CD14-positive monocyte (primary cell): ENCODE data around the gene TSPEAR. TPM values are rescaled to one million over a fixed set of nuclear protein-coding genes. Genes with fewer than 3 reads are reported as not detected.

ENCODE experiments used
- DNase-seq, 3 donors: peaks; one replicate each; pipeline ENCODE4 v3.0.0-alpha.2; 2011 to 2022
- H2AFZ ChIP-seq: 2 replicates; pipeline ENCODE4 v1.6.0; 2012; ENCODE audit warnings: mild to moderate bottlenecking, low read depth, low read length, inconsistent platforms; ENCODE audit not compliant: insufficient read depth, poor library complexity, severe bottlenecking
- H3K27ac ChIP-seq, 2 donors: 1 replicate in 1 of 2; 2 replicates in 1 of 2; pipeline ENCODE4 v1.5.1; 2012 to 2013; ENCODE audit warnings: low read length in 2 of 2, control low read depth in 1 of 2, inconsistent platforms in 1 of 2, low read depth in 1 of 2, mild to moderate bottlenecking in 1 of 2
- H3K27me3 ChIP-seq, 2 donors: one replicate each; pipeline versions ENCODE4 v1.6.0 to v1.6.1; 2011 to 2013; ENCODE audit warnings: low read length in 2 of 2; ENCODE audit not compliant: control insufficient read depth in 2 of 2, insufficient read depth in 2 of 2
- H3K36me3 ChIP-seq, 2 donors: replicated peaks in 1 of 2; 1 replicate in 1 of 2; 2 replicates in 1 of 2; pipeline versions ENCODE4 v1.5.1 to v1.6.1; 2012 to 2013; ENCODE audit warnings: low read length in 2 of 2, control low read depth in 1 of 2, inconsistent platforms in 1 of 2, mild to moderate bottlenecking in 1 of 2; ENCODE audit not compliant: insufficient read depth in 2 of 2, control insufficient read depth in 1 of 2
- H3K4me1 ChIP-seq, 2 donors: 1 replicate in 1 of 2; 2 replicates in 1 of 2; pipeline versions ENCODE4 v1.5.1 to v1.6.1; 2012 to 2013; ENCODE audit warnings: low read length in 2 of 2, control low read depth in 1 of 2, inconsistent platforms in 1 of 2, mild to moderate bottlenecking in 1 of 2, moderate library complexity in 1 of 2; ENCODE audit not compliant: insufficient read depth in 2 of 2, control insufficient read depth in 1 of 2
- H3K4me2 ChIP-seq: replicated peaks from 2 replicates; pipeline ENCODE3; 2012; ENCODE audit warnings: low read length, moderate library complexity, mild to moderate bottlenecking; ENCODE audit not compliant: poor library complexity, severe bottlenecking; ENCODE audit errors: extremely low read depth
- H3K4me3 ChIP-seq, 3 experiments: fragments of 200-600 bp in 1 of 3; sonication (generic) in 1 of 3; replicated peaks in 1 of 3; 1 replicate in 2 of 3; 2 replicates in 1 of 3; pipeline ENCODE4 v1.5.1; 2011 to 2013; ENCODE audit warnings: low read length in 3 of 3, mild to moderate bottlenecking in 3 of 3, control low read depth in 2 of 3, low read depth in 2 of 3, inconsistent platforms in 1 of 3, moderate library complexity in 1 of 3
- H3K79me2 ChIP-seq: 2 replicates; pipeline ENCODE4 v1.6.0; 2012; ENCODE audit warnings: mild to moderate bottlenecking, control low read depth, inconsistent platforms, low read length, moderate library complexity; ENCODE audit not compliant: insufficient read depth
- H3K9ac ChIP-seq: 2 replicates; pipeline ENCODE4 v1.6.0; 2017; ENCODE audit warnings: low read length, mild to moderate bottlenecking; ENCODE audit not compliant: insufficient read depth, poor library complexity, severe bottlenecking
- H3K9me3 ChIP-seq, 2 donors: replicated peaks in 1 of 2; 1 replicate in 1 of 2; 2 replicates in 1 of 2; pipeline versions ENCODE4 v1.5.1 to v1.6.1; 2012 to 2013; ENCODE audit warnings: low read length in 2 of 2, control low read depth in 1 of 2; ENCODE audit not compliant: control insufficient read depth in 1 of 2, insufficient read depth in 1 of 2
- H4K20me1 ChIP-seq: 2 replicates; pipeline ENCODE4 v1.6.0; 2012; ENCODE audit warnings: mild to moderate bottlenecking, low read length, control low read depth, moderate library complexity; ENCODE audit not compliant: insufficient read depth
- H3K27ac Mint-ChIP-seq, 7 donors: one replicate each; pipeline ENCODE4 v1.8.0; 2020; ENCODE audit warnings: mild to moderate bottlenecking in 7 of 7, mixed read lengths in 7 of 7, moderate library complexity in 6 of 7, inconsistent platforms in 2 of 7
- H3K27me3 Mint-ChIP-seq, 3 donors: one replicate each; pipeline ENCODE4 v1.8.0; 2021 to 2022; ENCODE audit warnings: low read depth in 3 of 3, mild to moderate bottlenecking in 3 of 3, mixed read lengths in 3 of 3, moderate library complexity in 3 of 3, inconsistent platforms in 1 of 3
- H3K36me3 Mint-ChIP-seq, 2 donors: one replicate each; pipeline ENCODE4 v1.8.0; 2020; ENCODE audit warnings: mixed read lengths in 2 of 2, inconsistent platforms in 1 of 2, mild to moderate bottlenecking in 1 of 2
- H3K4me1 Mint-ChIP-seq: one replicate; pipeline ENCODE4 v1.8.0; 2020; ENCODE audit warnings: mild to moderate bottlenecking, mixed read lengths
- H3K4me3 Mint-ChIP-seq, 2 donors: one replicate each; pipeline ENCODE4 v1.8.0; 2020; ENCODE audit warnings: mild to moderate bottlenecking in 2 of 2, mixed read lengths in 2 of 2, moderate library complexity in 1 of 2
- H3K9me3 Mint-ChIP-seq, 7 donors: one replicate each; pipeline ENCODE4 v1.8.0; 2020 to 2022; ENCODE audit warnings: mixed read lengths in 7 of 7, mild to moderate bottlenecking in 6 of 7, moderate library complexity in 6 of 7, inconsistent platforms in 2 of 7
- CTCF ChIP-seq: fragments of 200-600 bp; IDR thresholded peaks from one replicate; pipeline ENCODE4 v1.8.0; 2022; ENCODE audit warnings: antibody characterized with exemption, mild to moderate bottlenecking
- WGBS: methylation state at CpG from one replicate; pipeline ENCODE4 v1.1.5; 2013; ENCODE audit warnings: missing lambda C conversion rate; ENCODE audit not compliant: insufficient coverage; 5-methylcytosine and 5-hydroxymethylcytosine counted together
- intact Hi-C, 2 donors: fragments of 100-400 bp; cut with micrococcal nuclease; formaldehyde crosslinking; loops; one replicate each; pipeline versions ENCODE4 v1.15.0 to v1.15.1; 2023
- polyA plus RNA-seq, 3 donors: library from polyadenylated mRNA; depleted of rRNA in 1 of 3; unstranded in 2 of 3; stranded (reverse) in 1 of 3; fragments of 300-500 nt in 2 of 3; fragments of >200 nt in 1 of 3; fragmentation: Illumina TruSeq in 2 of 3; gene quantifications; 1 replicate in 2 of 3; 2 replicates in 1 of 3; pipeline ENCODE4 v1.2.3, GENCODE V29; 2012 to 2021

The TSPEAR gene
- polyA plus RNA-seq, 3 donors, result not detected

- DNase-seq, result no peak
- intact Hi-C loops, result loop anchor here in 1 of 2 donors (5.0 kb wide), 1 partner anchor 283 kb away; no protein-coding TSS in a partner anchor
- peaks cover 4% of the 10 kb centered on the region for H3K4me1 Mint-ChIP-seq
- Histone ChIP-seq H3K9ac (no peak overlapping the region), H3K4me1 (peaks cover 9 to 19% of the 10 kb centered on the region in 2 donors), H3K27ac (no peak overlapping the region), H4K20me1 (no peaks in the 10 kb centered on the region), H3K4me3 (no peak overlapping the region), H3K9me3 (peaks cover 0 to 4% of the 10 kb centered on the region in 2 donors), H3K36me3 (no peaks in the 10 kb centered on the region), H3K4me2 (no peak overlapping the region), H3K27me3 (peaks cover 0 to 3% of the 10 kb centered on the region in 2 donors), H2AFZ (no peak overlapping the region), H3K79me2 (no peaks in the 10 kb centered on the region)
- H3K4me3 Mint-ChIP-seq, result no peak overlapping the region
- WGBS, result 92% methylated on average over 17 of the region's 30 CpGs
- no peak for TF ChIP-seq CTCF
- H3K36me3 Mint-ChIP-seq, result no peaks in the 10 kb centered on the region
- peaks cover 0 to 4% (median 3%) of the 10 kb centered on the region in 7 donors for H3K9me3 Mint-ChIP-seq
- no peak overlapping the region for H3K27ac Mint-ChIP-seq
- peaks cover 4 to 18% (median 10%) of the 10 kb centered on the region in 3 donors for H3K27me3 Mint-ChIP-seq
Measured at GRCh38 chr21:44508711-44509445, 202.5 kb downstream of the TSPEAR start.

DNA sequence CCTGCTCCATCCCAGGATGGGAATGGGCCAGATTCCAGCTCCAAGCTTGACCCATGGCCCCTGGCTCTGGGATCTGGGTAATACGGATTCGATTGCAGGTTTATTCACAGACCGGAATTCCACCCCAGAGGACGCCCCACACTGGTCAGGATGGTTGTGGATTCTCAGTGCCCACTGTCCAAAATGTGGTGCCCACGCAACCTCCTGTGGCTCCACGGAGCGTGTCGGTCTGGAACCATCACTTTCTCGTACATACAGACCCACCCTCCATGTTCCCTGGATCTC is 203.0 kb downstream of the TSPEAR start:
- no peak overlapping the region for H3K4me3 Mint-ChIP-seq
- no peak overlapping the region for H3K27ac ChIP-seq
- H3K27ac Mint-ChIP-seq, result no peak overlapping the region
- H3K27me3 Mint-ChIP-seq, result peaks cover 4 to 20% (median 10%) of the 10 kb centered on the region in 3 donors
- H3K36me3 Mint-ChIP-seq, result no peaks in the 10 kb centered on the region
- intact Hi-C loops, result loop anchor here in 1 of 2 donors (5.0 kb wide), 1 partner anchor 284 kb away; no protein-coding TSS in a partner anchor
- H3K4me3 ChIP-seq, result no peak overlapping the region
- H3K9me3 ChIP-seq, result peaks cover 0 to 5% of the 10 kb centered on the region in 2 donors
- peaks cover 0 to 3% of the 10 kb centered on the region in 2 donors for H3K27me3 ChIP-seq
- H3K79me2 ChIP-seq, result no peaks in the 10 kb centered on the region
- no peak for TF ChIP-seq CTCF
- H2AFZ ChIP-seq, result no peak overlapping the region
- H3K4me1 ChIP-seq, result peaks cover 9 to 23% of the 10 kb centered on the region in 2 donors
- H3K9me3 Mint-ChIP-seq, result peaks cover 0 to 8% (median 5%) of the 10 kb centered on the region in 7 donors
- peaks cover 6% of the 10 kb centered on the region for H3K4me1 Mint-ChIP-seq
- H4K20me1 ChIP-seq, result no peaks in the 10 kb centered on the region
- DNase-seq, result no peak
- no peak overlapping the region for H3K4me2 ChIP-seq
- no peak overlapping the region for H3K9ac ChIP-seq
- 85% methylated on average over 4 of the region's 9 CpGs for WGBS
- H3K36me3 ChIP-seq, result no peaks in the 10 kb centered on the region
